H1 (cell line): ENCODE results near the gene SYPL1. TPM values are rescaled to one million over a fixed set of nuclear protein-coding genes. Genes with fewer than 3 reads are reported as not detected.

Experiments
- CTCF ChIA-PET: fragments of 300-600 bp; sonication (Branson Sonifier 250); formaldehyde crosslinking; loops from one replicate; lab custom pipeline; 2021; ENCODE audit not compliant: partially characterized antibody; lab: Charles Lee
- POLR2A ChIA-PET: fragments of 300-600 bp; sonication (Branson Sonifier 250); formaldehyde crosslinking; loops from one replicate; lab custom pipeline; 2021; ENCODE audit warnings: inconsistent platforms; ENCODE audit not compliant: partially characterized antibody; lab: Charles Lee
- DNase-seq, 2 experiments: peaks; one replicate each; pipeline versions ENCODE4 v3.0.0 to v3.0.0-alpha.2; 2010 to 2022; ENCODE audit warnings: low spot score in 2 of 2, low read depth in 1 of 2, mixed read lengths in 1 of 2
- FAIRE-seq: peaks from 2 replicates; lab custom pipeline; 2011; peaks lifted over from hg19 to GRCh38; lab: Jason Lieb, UNC
- H2AFZ ChIP-seq: 2 replicates; pipeline ENCODE4 v1.8.1; 2012; ENCODE audit warnings: low read length, inconsistent platforms
- H2AK5ac ChIP-seq: 2 replicates; pipeline ENCODE4 v1.6.1; 2013; ENCODE audit warnings: low read depth, low read length
- H2BK120ac ChIP-seq: replicated peaks from 2 replicates; pipeline ENCODE3; 2013; ENCODE audit warnings: low read depth, low read length, inconsistent platforms
- H2BK12ac ChIP-seq: 2 replicates; pipeline ENCODE4 v1.6.1; 2013; ENCODE audit warnings: low read depth, low read length
- H2BK15ac ChIP-seq: 2 replicates; pipeline ENCODE4 v1.6.1; 2013; ENCODE audit warnings: low read length
- H2BK20ac ChIP-seq: 2 replicates; pipeline ENCODE4 v1.6.1; 2013; ENCODE audit warnings: low read length
- H2BK5ac ChIP-seq: 2 replicates; pipeline ENCODE4 v1.6.1; 2013; ENCODE audit warnings: low read depth, low read length
- H3K14ac ChIP-seq: 2 replicates; pipeline ENCODE4 v1.6.1; 2013; ENCODE audit warnings: inconsistent platforms; ENCODE audit not compliant: insufficient read length
- H3K18ac ChIP-seq: 2 replicates; pipeline ENCODE4 v1.6.1; 2013; ENCODE audit warnings: low read length; ENCODE audit errors: extremely low read depth
- H3K23ac ChIP-seq: 2 replicates; pipeline ENCODE4 v1.6.1; 2013; ENCODE audit warnings: inconsistent platforms; ENCODE audit not compliant: insufficient read length
- H3K23me2 ChIP-seq: 2 replicates; pipeline ENCODE4 v1.6.1; 2013; ENCODE audit warnings: low read depth, low read length
- H3K27ac ChIP-seq: 2 replicates; pipeline ENCODE4 v1.6.1; 2011; ENCODE audit warnings: low read depth, low read length, inconsistent platforms
- H3K27me3 ChIP-seq, 4 experiments: replicated peaks in 1 of 4; 1 replicate in 1 of 4; 2 replicates in 3 of 4; pipeline versions ENCODE4 v1.6.1 to v1.8.1; 2011 to 2013; ENCODE audit warnings: low read length in 3 of 4, mild to moderate bottlenecking in 3 of 4, inconsistent platforms in 2 of 4, mixed read lengths in 2 of 4, moderate library complexity in 1 of 4; ENCODE audit not compliant: control insufficient read depth in 3 of 4, insufficient read depth in 3 of 4; ENCODE audit errors: extremely low read depth in 1 of 4
- H3K36me3 ChIP-seq, 4 experiments: 2 replicates each; pipeline versions ENCODE4 v1.6.1 to v1.8.1; 2011 to 2013; ENCODE audit warnings: mild to moderate bottlenecking in 4 of 4, low read length in 3 of 4, moderate library complexity in 2 of 4, control low read depth in 1 of 4, inconsistent platforms in 1 of 4; ENCODE audit not compliant: insufficient read depth in 4 of 4, control insufficient read depth in 2 of 4
- H3K4ac ChIP-seq: replicated peaks from 2 replicates; pipeline ENCODE3; 2013; ENCODE audit warnings: low read length, low read depth, mixed read lengths, inconsistent platforms; ENCODE audit not compliant: insufficient read length
- H3K4me1 ChIP-seq, 4 experiments: replicated peaks in 1 of 4; 1 replicate in 1 of 4; 2 replicates in 3 of 4; pipeline versions ENCODE4 v1.6.1 to v1.8.1; 2011 to 2013; ENCODE audit warnings: low read length in 3 of 4, inconsistent platforms in 2 of 4, mixed read lengths in 1 of 4; ENCODE audit not compliant: insufficient read depth in 4 of 4, control insufficient read depth in 3 of 4
- H3K4me2 ChIP-seq, 2 experiments: 2 replicates each; pipeline versions ENCODE4 v1.6.1 to v1.8.1; 2011 to 2013; ENCODE audit warnings: low read depth in 2 of 2, low read length in 2 of 2, control low read depth in 1 of 2, inconsistent platforms in 1 of 2, mild to moderate bottlenecking in 1 of 2; ENCODE audit not compliant: insufficient read depth in 1 of 2
- H3K4me3 ChIP-seq, 4 experiments: fragments of 200-600, 300-600 bp in 1 of 4; sonication (generic), shearing (Covaris generic), sonication (Bioruptor Twin) in 1 of 4; 2 replicates each; pipeline versions ENCODE4 v1.5.1 to v1.8.1; 2011 to 2016; ENCODE audit warnings: low read length in 4 of 4, low read depth in 3 of 4, control low read depth in 2 of 4, inconsistent platforms in 2 of 4, mild to moderate bottlenecking in 2 of 4, mixed read lengths in 1 of 4, moderate library complexity in 1 of 4; ENCODE audit not compliant: insufficient read depth in 2 of 4; ENCODE audit errors: extremely low read depth in 1 of 4
- H3K56ac ChIP-seq: replicated peaks from 2 replicates; pipeline ENCODE3; 2013; ENCODE audit warnings: low read depth, mild to moderate bottlenecking, mixed read lengths, low read length, inconsistent platforms; ENCODE audit not compliant: insufficient read length
- H3K79me1 ChIP-seq: 2 replicates; pipeline ENCODE4 v1.6.1; 2013; ENCODE audit warnings: low read depth, low read length, control low read depth
- H3K79me2 ChIP-seq, 2 experiments: 2 replicates each; pipeline versions ENCODE4 v1.6.1 to v1.8.1; 2012 to 2013; ENCODE audit warnings: low read length in 2 of 2, mild to moderate bottlenecking in 2 of 2, inconsistent platforms in 1 of 2; ENCODE audit not compliant: insufficient read depth in 2 of 2, control insufficient read depth in 1 of 2
- H3K9ac ChIP-seq, 4 experiments: replicated peaks in 1 of 4; 1 replicate in 1 of 4; 2 replicates in 3 of 4; pipeline versions ENCODE4 v1.6.1 to v1.8.1; 2011 to 2013; ENCODE audit warnings: low read depth in 3 of 4, low read length in 3 of 4, control low read depth in 2 of 4, mild to moderate bottlenecking in 2 of 4, moderate library complexity in 2 of 4, inconsistent platforms in 1 of 4; ENCODE audit errors: extremely low read depth in 1 of 4
- H3K9me3 ChIP-seq, 2 experiments: 2 replicates each; pipeline versions ENCODE4 v1.6.1 to v1.8.1; 2012 to 2013; ENCODE audit warnings: mild to moderate bottlenecking in 2 of 2, moderate library complexity in 2 of 2, control low read depth in 1 of 2, inconsistent platforms in 1 of 2, low read depth in 1 of 2, low read length in 1 of 2, mixed read lengths in 1 of 2; ENCODE audit not compliant: insufficient read depth in 2 of 2
- H4K20me1 ChIP-seq, 2 experiments: replicated peaks in 1 of 2; 2 replicates each; pipeline versions ENCODE3 to v1.8.1; 2011 to 2013; ENCODE audit warnings: inconsistent platforms in 2 of 2, low read length in 2 of 2, mild to moderate bottlenecking in 1 of 2; ENCODE audit not compliant: insufficient read depth in 2 of 2, control insufficient read depth in 1 of 2
- H4K5ac ChIP-seq: 2 replicates; pipeline ENCODE4 v1.6.1; 2013; ENCODE audit warnings: low read length, low read depth, mixed read lengths, inconsistent platforms; ENCODE audit not compliant: insufficient read length
- H4K8ac ChIP-seq: 2 replicates; pipeline ENCODE4 v1.8.0; 2013; ENCODE audit warnings: mild to moderate bottlenecking, moderate library complexity, low read length, inconsistent platforms; ENCODE audit not compliant: insufficient read depth; ENCODE audit errors: extremely low read depth
- H4K91ac ChIP-seq: replicated peaks from 2 replicates; pipeline ENCODE3; 2013; ENCODE audit warnings: low read length, mixed read lengths, inconsistent platforms; ENCODE audit not compliant: insufficient read length
- KDM5A ChIP-seq: fragments of 200-600 bp; IDR thresholded peaks from 2 replicates; pipeline ENCODE4 v1.7.1; 2012; ENCODE audit warnings: mild to moderate bottlenecking, low read length, inconsistent platforms, mixed read lengths
- SIN3A ChIP-seq, 2 experiments: IDR thresholded peaks in 1 of 2; conservative IDR thresholded peaks in 1 of 2; 2 replicates each; pipeline ENCODE4 v1.6.1; 2011 to 2012; ENCODE audit warnings: low read length in 2 of 2, improper control_type of control experiment in 1 of 2, low read depth in 1 of 2, mild to moderate bottlenecking in 1 of 2
- WGBS, 2 experiments: shearing (Covaris generic) in 1 of 2; methylation state at CpG; one replicate each; pipeline versions ENCODE4 v1.1.6 to v1.1.7; 2013 to 2015; ENCODE audit warnings: low lambda C conversion rate in 2 of 2, mixed read lengths in 2 of 2, inconsistent platforms in 1 of 2, low coverage in 1 of 2, missing lambda C conversion rate in 1 of 2; ENCODE audit not compliant: insufficient replicate concordance in 2 of 2, insufficient coverage in 1 of 2, insufficient read length in 1 of 2; ENCODE audit errors: extremely low coverage in 1 of 2, missing lambda C conversion rate in 1 of 2; 5-methylcytosine and 5-hydroxymethylcytosine counted together
- polyA plus RNA-seq, 7 experiments: library from polyadenylated mRNA; depleted of rRNA in 3 of 7; stranded (reverse) in 5 of 7; unstranded in 2 of 7; fragments of >200 nt in 5 of 7; fragments of 200-250 nt in 2 of 7; gene quantifications; 1 replicate in 5 of 7; 2 replicates in 1 of 7; 4 replicates in 1 of 7; pipeline versions ENCODE4 v1.2.1 to v1.2.3, GENCODE V29; 2011 to 2013; ENCODE audit warnings: missing spikeins in 2 of 7, mixed read lengths in 2 of 7
- total RNA-seq: library from RNA; stranded (reverse); fragmentation: NEBNext Ultra II Directional; extraction: Animal tissue kit (Norgen Biotek cat#: 25700); gene quantifications from 2 replicates; pipeline ENCODE4 v1.2.1, GENCODE V29; 2021

The SYPL1 gene
- total and polyA plus RNA-seq, 2 of the 8 experiments (the other 6 are each of a cell fraction or from before 2014, with no cell fraction given): 44.9 to 57.7 TPM

GRCh38 chr7:106062006-106062405, 50.1 kb downstream of the SYPL1 start:
- H3K9ac ChIP-seq: no peak overlapping the region
- peak overlapping the region; percentile 44 for H4K91ac ChIP-seq
- no peak overlapping the region for H3K23ac ChIP-seq
- WGBS, 2 experiments: 92% methylated on average over 7 of the region's 7 CpGs; no CpG with 5 or more reads in 1 of the 2 experiments
- no peak overlapping the region for H3K14ac ChIP-seq
- no peaks in the 10 kb centered on the region for H3K27me3 ChIP-seq
- TF ChIP-seq SIN3A (conservative IDR thresholded peaks at IDR 0.05 in 1 of 2, IDR thresholded peaks at IDR 0.05 in 1 of 2; ENCODE audit: low read depth in 1 of 2, low read length in 2 of 2): no peak
- TF ChIP-seq KDM5A: no peak
- no peak overlapping the region for H3K18ac ChIP-seq
- H3K56ac ChIP-seq: no peak overlapping the region
- peak overlapping the region; percentile 17; the same call in 1 of the 2 replicates for H2BK12ac ChIP-seq
- no peak overlapping the region for H3K4me3 ChIP-seq
- H3K4me2 ChIP-seq: no peak overlapping the region
- H2BK15ac ChIP-seq: no peak overlapping the region
- H3K9me3 ChIP-seq: peaks cover 4 to 5% of the 10 kb centered on the region in 2 experiments; a peak in 2 of 4 replicates
- H3K36me3 ChIP-seq: no peaks in the 10 kb centered on the region
- H4K5ac ChIP-seq: no peak overlapping the region
- H2AFZ ChIP-seq: 0 out of 2 replicates have a peak overlapping the region, but pooled peaks have one; percentile 29
- H2BK5ac ChIP-seq: peak overlapping the region; percentile 66; the same call in 1 of the 2 replicates
- H2BK20ac ChIP-seq: peak overlapping the region; percentile 48; the same call in 1 of the 2 replicates
- no peaks in the 10 kb centered on the region for H4K20me1 ChIP-seq
- ChIA-PET POLR2A (no interaction called here), CTCF (interaction anchor here (1.6 to 13.0 kb wide), 3 partner anchors 12 to 93 kb away, joined by 4 to 154 read pairs (median 5); no protein-coding TSS in a partner anchor)
- no peaks in the 10 kb centered on the region for H3K23me2 ChIP-seq
- no peaks in the 10 kb centered on the region for H3K79me1 ChIP-seq
- H3K4ac ChIP-seq: no peak overlapping the region
- DNase-seq (no peak), FAIRE-seq (no peak)
- H3K27ac ChIP-seq: no peak overlapping the region
- no peak overlapping the region; the same call in 1 of the 2 replicates for H4K8ac ChIP-seq
- H3K4me1 ChIP-seq: peaks cover 0 to 8% (median 0%) of the 10 kb centered on the region in 4 experiments; a peak in 1 of 7 replicates
- H2BK120ac ChIP-seq: no peak overlapping the region
- H3K79me2 ChIP-seq: no peaks in the 10 kb centered on the region
- no peak overlapping the region for H2AK5ac ChIP-seq
